HG02884 (cell line): ENCODE results near the gene RNU2-1.
"Not testable (repeated sequence)": the region's sequence is repeated elsewhere in the genome, so short reads cannot be mapped to it uniquely, and the experiment has no call there.

Source experiments
- ATAC-seq: cut with Tn5 transposase; IDR thresholded peaks from one replicate; pipeline ENCODE4 v1.9.1; 2021; ENCODE audit warnings: mild to moderate bottlenecking, moderate library complexity; ENCODE audit not compliant: unreplicated experiment

The RNU2-1 gene

DNA sequence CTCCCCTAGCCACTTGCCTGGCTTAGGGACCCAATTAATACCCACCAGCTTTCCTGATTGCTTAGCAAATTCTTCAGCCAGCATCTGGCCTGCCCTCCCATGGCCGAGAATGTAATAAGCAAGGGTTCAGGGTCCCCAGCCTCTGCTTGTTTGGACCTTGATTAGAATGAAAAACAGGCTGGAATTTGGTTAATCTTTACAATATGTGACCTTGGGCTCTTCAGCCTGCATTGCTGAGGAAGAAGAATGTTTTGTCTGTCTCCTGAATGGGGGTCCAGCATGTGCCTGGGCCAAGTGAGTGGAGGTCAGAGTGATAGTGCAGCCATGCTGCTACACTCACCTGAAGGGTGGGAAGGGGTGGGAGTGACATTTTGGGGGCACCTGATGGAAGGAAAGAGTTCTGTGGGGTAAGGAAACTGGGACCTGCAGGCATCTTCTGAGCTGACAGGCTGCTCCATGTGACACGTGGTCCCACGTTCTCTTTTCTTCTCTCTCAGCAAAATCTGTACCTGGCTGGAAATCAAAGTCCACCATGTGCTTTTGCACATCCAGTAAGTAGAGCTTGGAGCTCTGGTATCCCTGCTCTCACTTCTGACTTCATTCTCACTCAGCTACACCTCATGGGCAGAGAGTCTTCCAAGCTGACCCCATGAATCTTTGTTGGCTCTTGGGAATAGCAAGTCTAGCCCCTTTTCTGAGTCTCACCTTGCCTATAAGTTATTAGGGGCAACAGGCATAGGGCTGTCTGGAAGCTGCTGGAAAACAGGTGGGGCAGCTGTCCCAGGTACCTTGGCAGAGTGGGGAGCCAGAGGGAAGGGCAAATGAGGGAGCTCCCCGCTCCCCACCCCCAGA, 16.8 kb downstream of the RNU2-1 start:
- ATAC-seq = no peak

DNA sequence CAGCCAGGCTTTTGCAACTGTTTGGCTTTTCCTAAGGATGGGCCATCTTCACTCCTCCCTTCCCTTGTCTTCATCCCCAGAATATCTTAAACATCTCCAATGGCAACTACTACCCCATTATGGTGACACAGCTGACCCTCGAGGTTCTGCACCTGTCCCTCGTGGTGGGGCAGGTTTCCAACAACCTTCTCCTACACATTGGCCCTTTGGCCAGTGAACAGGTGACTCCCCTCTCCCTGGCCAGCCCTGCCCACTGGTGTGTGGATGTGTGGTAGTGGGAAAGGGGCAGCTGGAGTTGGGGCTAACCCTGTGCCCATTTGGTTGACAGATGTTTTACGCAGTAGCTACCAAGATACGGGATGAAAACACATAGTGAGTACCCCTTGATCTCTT, 17.4 kb downstream of the RNU2-1 start:
- ATAC-seq = no peak

- no peak for ATAC-seq
Observed at GRCh38 chr17:43215341-43215740, 18.4 kb downstream of the RNU2-1 start.

DNA sequence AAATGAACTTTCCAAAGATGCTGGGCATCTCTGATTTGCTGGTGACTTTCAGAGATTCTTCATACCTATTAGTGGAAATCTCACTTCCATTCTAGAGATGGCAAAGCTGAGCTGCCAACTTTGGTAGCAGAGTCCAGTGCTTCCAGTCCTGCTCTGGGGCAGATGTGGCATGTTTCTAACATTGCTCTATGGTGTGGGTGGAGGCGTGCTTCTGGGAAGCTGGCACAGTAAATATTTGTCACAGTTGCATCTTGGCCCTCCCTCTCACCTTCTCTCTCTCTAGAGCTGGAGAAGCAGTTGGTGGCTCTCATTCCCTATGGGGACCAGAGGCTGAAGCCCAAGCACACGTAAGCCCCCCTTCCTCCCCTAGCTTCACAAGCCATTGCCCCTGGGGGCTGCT, 20.2 kb downstream of the RNU2-1 start:
- ATAC-seq = no peak

- no peak for ATAC-seq
Observed at GRCh38 chr17:43212641-43213490, 20.9 kb downstream of the RNU2-1 start.

- ATAC-seq = no peak
Observed at GRCh38 chr17:43211480-43212402, 22.0 kb downstream of the RNU2-1 start, which contains the start of gene TMEM106A. TMEM106A (plus strand) TSS chr17:43211875; CDS start chr17:43213042, 1,167 bp downstream.

GRCh38 chr17:43211123-43211479, 22.7 kb downstream of the RNU2-1 start:
- no peak for ATAC-seq

DNA sequence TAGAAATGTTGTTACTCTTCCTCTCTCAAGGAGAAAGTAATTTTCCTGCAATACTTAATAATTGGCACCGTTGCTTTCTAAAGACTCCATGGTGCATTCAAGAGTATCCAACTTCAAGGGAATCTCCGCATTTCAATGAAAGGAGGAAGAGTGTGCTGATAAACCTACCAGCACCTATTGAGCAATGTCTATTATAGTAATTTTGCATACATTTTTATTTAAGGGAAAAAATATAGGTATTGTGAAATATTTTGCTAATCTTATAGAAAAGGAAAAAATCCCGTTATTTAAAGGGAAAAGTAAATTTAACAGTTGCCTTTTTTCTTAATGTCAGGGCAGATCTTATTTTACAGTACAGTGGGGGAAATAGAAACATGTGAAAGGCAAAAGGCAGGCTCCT, 23.2 kb downstream of the RNU2-1 start:
- no peak for ATAC-seq

GRCh38 chr17:43203013-43203412, 30.8 kb downstream of the RNU2-1 start:
- ATAC-seq = not testable (repeated sequence)

DNA sequence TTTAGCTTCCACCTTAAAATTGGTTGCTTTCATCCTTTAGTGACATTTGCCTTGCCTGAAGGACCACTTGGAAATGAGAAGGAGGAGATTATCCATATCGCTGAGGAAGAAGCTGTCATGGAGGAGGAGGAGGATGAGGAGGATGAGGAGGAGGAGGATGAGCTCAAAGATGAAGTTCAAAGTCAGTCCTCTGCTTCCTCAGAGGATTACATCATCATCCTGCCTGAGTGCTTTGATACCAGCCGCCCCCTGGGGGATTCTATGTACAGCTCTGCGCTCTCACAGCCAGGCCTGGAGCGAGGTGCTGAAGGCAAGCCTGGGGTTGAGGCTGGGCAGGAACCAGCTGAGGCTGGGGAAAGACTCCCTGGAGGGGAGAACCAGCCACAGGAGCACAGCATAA, 33.6 kb downstream of the RNU2-1 start:
- ATAC-seq = no peak

GRCh38 chr17:43199633-43200032, 34.1 kb downstream of the RNU2-1 start:
- no peak for ATAC-seq

DNA sequence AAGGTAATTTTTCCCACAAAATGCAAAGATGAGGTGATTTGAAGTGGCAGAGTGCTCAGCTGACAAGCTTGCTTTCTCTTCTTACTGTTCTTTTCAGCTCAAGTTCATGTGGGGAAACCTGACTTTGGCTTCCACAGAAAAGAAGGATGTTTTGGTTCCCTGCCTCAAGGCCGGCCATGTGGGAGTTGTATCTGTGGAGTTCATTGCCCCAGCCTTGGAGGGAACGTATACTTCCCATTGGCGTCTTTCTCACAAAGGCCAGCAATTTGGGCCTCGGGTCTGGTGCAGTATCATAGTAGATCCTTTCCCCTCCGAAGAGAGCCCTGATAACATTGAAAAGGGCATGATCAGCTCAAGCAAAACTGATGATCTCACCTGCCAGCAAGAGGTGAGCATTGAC, 40.5 kb downstream of the RNU2-1 start:
- ATAC-seq = no peak

DNA sequence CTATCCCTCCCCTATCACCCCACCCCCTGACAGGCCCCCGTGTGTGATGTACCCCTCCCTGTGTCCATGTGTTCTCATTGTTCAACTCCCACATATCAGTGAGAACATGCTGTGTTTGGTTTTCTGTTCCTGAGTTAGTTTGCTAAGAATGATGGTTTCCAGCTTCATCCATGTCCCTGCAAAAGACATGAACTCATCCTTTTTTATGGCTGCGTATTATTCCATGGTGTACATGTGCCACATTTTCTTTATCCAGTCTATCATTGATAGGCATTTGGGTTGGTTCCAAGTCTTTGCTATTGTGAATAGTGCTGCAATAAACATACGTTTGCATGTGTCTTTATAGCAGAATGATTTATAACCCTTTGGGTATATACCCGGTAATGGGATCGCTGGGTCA, 47.1 kb downstream of the RNU2-1 start:
- not testable (repeated sequence) for ATAC-seq

GRCh38 chr17:43183921-43184320, 49.9 kb downstream of the RNU2-1 start:
- ATAC-seq = no peak
